ENCODE measurements around the gene LRRC27. TPM values are rescaled to one million over a fixed set of nuclear protein-coding genes. Genes with fewer than 3 reads are reported as not detected.
"Not testable (repeated sequence)": the region's sequence is repeated elsewhere in the genome, so short reads cannot be mapped to it uniquely, and the experiment has no call there.

LRRC27 gene
- total and polyA plus RNA-seq, 12 donors, result 6.5 to 17.6 (median 9.9) TPM

DNA sequence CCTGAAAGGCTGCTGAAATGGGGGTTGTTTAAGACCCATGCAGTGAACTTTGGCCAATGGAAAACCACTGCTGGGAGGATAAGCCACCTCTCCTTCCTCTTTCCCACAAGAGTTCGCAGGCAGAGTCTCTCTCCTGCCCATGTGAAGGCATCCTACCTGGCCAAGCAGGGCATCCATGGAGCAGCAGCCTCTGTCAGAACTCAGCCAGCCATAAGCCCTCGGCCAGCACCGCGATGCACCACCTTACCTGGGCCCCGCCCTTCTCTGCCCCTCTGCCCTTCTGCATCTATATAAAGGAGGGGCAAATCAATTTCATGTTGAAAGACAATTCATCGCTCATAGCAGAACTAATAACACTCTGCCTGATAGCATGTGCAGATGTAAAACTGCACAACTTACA is 18.1 kb upstream of the LRRC27 start:
- H3K36me3 ChIP-seq (replicated peaks in 1 of 2), result no peaks in the 10 kb centered on the region
- no peaks in the 10 kb centered on the region for H3K27me3 ChIP-seq
- WGBS, 4 donors, result 94 to 100% (median 99%) methylated on average over 2 to 6 of the region's 6 CpGs
- peaks cover 0 to 10% of the 10 kb centered on the region in 2 donors for H3K4me1 ChIP-seq (replicated peaks in 1 of 2)
- no peak for TF ChIP-seq POLR2A (IDR thresholded peaks at IDR 0.05)
- TF ChIP-seq, protein P1, sequence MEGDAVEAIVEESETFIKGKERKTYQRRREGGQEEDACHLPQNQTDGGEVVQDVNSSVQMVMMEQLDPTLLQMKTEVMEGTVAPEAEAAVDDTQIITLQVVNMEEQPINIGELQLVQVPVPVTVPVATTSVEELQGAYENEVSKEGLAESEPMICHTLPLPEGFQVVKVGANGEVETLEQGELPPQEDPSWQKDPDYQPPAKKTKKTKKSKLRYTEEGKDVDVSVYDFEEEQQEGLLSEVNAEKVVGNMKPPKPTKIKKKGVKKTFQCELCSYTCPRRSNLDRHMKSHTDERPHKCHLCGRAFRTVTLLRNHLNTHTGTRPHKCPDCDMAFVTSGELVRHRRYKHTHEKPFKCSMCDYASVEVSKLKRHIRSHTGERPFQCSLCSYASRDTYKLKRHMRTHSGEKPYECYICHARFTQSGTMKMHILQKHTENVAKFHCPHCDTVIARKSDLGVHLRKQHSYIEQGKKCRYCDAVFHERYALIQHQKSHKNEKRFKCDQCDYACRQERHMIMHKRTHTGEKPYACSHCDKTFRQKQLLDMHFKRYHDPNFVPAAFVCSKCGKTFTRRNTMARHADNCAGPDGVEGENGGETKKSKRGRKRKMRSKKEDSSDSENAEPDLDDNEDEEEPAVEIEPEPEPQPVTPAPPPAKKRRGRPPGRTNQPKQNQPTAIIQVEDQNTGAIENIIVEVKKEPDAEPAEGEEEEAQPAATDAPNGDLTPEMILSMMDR (IDR thresholded peaks at IDR 0.05), result no peak
- no peaks in the 10 kb centered on the region for H3K9me3 ChIP-seq (replicated peaks in 1 of 3)
- intact Hi-C loops (cut with DNase I), result no loop called here
- no peak overlapping the region for H3K27ac ChIP-seq
- H3K4me3 ChIP-seq, result no peak overlapping the region
- no peak for DNase-seq

DNA sequence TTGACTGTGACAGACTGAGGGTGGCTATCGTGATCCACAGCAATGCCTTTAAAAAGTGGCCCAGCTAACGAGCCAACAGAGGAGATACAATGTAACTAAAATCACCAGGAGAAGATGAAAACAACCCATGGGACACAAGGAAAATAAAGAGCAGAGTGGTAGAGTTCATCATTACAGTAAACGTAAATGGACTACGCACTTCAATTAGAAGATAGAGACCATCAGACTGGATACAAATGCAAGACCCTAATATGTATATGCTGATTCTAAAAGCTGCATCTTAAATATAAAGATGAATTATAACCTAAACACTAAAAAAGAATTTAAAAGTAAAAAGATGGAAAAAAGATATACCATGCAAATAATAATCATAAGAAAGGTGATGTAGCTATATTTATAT is 17.7 kb upstream of the LRRC27 start:
- 91 to 95% (median 94%) methylated on average over 4 of the region's 4 CpGs for WGBS, 4 donors
- H3K9me3 ChIP-seq (replicated peaks in 1 of 3), result no peaks in the 10 kb centered on the region
- no peaks in the 10 kb centered on the region for H3K27me3 ChIP-seq
- no peak for DNase-seq
- peaks cover 0 to 13% of the 10 kb centered on the region in 2 donors for H3K4me1 ChIP-seq (replicated peaks in 1 of 2)
- H3K4me3 ChIP-seq, result no peak overlapping the region
- intact Hi-C loops (cut with DNase I), result no loop called here
- TF ChIP-seq POLR2A (IDR thresholded peaks at IDR 0.05), result no peak
- TF ChIP-seq, protein P1 (IDR thresholded peaks at IDR 0.05), result no peak
- no peaks in the 10 kb centered on the region for H3K36me3 ChIP-seq (replicated peaks in 1 of 2)
- H3K27ac ChIP-seq, result no peak overlapping the region

DNA sequence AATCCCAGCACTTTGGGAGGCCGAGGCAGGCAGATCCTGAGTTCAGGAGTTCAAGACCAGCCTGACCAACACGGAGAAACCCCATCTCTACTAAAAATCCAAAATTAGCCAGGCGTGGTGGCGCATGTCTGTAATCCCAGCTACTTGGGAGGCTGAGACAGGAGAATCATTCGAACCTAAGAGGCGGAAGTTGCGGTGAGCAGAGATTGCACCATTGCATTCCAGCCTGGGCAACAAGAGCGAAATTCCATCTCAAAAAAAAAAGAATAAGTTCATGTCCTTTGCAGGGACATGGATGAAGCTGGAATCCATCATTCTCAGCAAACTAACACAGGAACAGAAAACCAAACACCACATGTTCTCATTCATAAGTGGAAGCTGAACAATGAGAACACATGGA is 17.1 kb upstream of the LRRC27 start:
- intact Hi-C loops (cut with DNase I); H3K27me3 ChIP-seq; H3K36me3 ChIP-seq (replicated peaks in 1 of 2); DNase-seq; H3K27ac ChIP-seq; H3K9me3 ChIP-seq (replicated peaks in 1 of 3); H3K4me3 ChIP-seq: not testable (repeated sequence)
- peaks cover 3 to 19% of the 10 kb centered on the region in 2 donors for H3K4me1 ChIP-seq (replicated peaks in 1 of 2)
- WGBS, 4 donors, result 91 to 97% (median 95%) methylated on average over 8 of the region's 8 CpGs

DNA sequence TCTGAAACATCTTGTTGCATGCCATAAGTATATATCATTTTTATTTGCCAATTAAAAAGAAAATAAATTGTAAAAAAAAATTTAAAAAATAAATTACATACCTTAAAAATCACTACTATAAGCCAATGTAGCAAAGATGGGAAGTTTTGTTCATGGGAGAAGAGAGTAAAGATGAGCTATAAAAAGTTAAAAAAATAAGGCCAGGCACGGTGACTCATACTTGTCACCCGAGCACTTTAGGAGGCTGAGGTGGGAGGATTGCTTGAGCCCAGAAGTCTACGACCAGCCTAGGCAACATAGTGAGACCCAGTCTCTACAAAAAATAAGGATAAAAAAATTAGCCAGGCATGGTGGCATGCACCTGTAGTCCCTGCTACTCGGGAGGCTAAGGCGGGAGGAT is 15.9 kb upstream of the LRRC27 start:
- H3K4me3 ChIP-seq, result no peak overlapping the region
- WGBS, 4 donors, result 69 to 75% (median 72%) methylated on average over 5 of the region's 5 CpGs
- H3K27me3 ChIP-seq, result no peaks in the 10 kb centered on the region
- no peak overlapping the region for H3K27ac ChIP-seq
- no peaks in the 10 kb centered on the region for H3K9me3 ChIP-seq (replicated peaks in 1 of 3)
- no peak for TF ChIP-seq POLR2A (IDR thresholded peaks at IDR 0.05)
- TF ChIP-seq, protein P1 (IDR thresholded peaks at IDR 0.05), result no peak
- DNase-seq, result no peak
- H3K4me1 ChIP-seq (replicated peaks in 1 of 2), result peaks cover 12 to 22% of the 10 kb centered on the region in 2 donors
- intact Hi-C loops (cut with DNase I), result no loop called here
- no peaks in the 10 kb centered on the region for H3K36me3 ChIP-seq (replicated peaks in 1 of 2)

DNA sequence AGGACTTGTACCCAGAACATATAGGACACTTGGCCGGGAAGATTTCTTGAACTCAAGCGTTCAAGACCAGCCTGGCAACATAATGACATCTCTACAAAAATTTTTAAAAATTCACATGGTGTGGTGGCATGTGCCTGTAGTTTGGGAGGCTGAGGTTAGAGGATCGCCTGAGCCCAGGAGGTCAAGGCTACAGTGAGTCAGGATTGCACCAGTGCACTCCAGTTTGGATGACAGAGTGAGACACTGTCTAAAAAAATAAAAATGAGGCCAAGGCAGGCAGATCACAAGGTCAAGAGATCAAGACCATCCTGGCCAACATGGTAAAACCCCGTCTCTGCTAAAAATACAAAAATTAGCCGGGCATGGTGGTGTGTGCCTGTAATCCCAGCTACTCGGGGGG is 14.5 kb upstream of the LRRC27 start:
- H3K4me3 ChIP-seq; H3K36me3 ChIP-seq (replicated peaks in 1 of 2); H3K9me3 ChIP-seq (replicated peaks in 1 of 3); H3K27me3 ChIP-seq; H3K27ac ChIP-seq; DNase-seq; intact Hi-C loops (cut with DNase I): not testable (repeated sequence)
- WGBS, 4 donors, result 68 to 75% (median 71%) methylated on average over 6 of the region's 6 CpGs
- H3K4me1 ChIP-seq (replicated peaks in 1 of 2), result peaks cover 12 to 19% of the 10 kb centered on the region in 2 donors

All from adrenal gland (tissue), 12 donors.